Colon (tissue), 2 donors: ENCODE results near the gene PHOX2A.
"Not testable (repeated sequence)": the region's sequence is repeated elsewhere in the genome, so short reads cannot be mapped to it uniquely, and the experiment has no call there.

Source experiments
- FAIRE-seq: peaks from 2 replicates; lab custom pipeline; 2012; peaks lifted over from hg19 to GRCh38; lab: Jason Lieb, UNC
- donor health status: control.
- donor health status: control.

The PHOX2A gene

GRCh38 chr11:72221386-72222075 is 22.4 kb downstream of the PHOX2A start:
- FAIRE-seq: no peak

DNA sequence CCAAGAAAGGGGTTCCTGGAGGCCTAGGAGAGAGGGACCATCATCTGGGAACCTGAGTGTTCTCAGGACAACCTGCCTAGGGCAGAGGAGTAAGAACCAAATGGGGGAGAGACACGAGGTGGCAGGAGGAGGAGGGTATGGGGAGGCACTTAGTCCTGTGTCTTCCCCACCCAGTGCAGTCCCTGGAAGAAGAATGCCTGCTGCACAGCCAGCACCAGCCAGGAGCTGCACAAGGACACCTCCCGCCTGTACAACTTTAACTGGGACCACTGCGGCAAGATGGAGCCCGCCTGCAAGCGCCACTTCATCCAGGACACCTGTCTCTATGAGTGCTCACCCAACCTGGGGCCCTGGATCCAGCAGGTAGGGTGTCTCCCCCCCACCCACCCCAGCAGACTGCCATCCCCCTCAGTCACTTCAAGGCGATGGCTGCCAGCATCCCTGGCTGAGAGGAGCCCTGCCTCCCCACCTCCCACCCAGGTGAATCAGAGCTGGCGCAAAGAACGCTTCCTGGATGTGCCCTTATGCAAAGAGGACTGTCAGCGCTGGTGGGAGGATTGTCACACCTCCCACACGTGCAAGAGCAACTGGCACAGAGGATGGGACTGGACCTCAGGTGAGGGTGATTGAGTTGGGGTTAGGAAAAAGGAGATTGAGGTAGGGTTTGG is 23.1 kb downstream of the PHOX2A start:
- no peak for FAIRE-seq

DNA sequence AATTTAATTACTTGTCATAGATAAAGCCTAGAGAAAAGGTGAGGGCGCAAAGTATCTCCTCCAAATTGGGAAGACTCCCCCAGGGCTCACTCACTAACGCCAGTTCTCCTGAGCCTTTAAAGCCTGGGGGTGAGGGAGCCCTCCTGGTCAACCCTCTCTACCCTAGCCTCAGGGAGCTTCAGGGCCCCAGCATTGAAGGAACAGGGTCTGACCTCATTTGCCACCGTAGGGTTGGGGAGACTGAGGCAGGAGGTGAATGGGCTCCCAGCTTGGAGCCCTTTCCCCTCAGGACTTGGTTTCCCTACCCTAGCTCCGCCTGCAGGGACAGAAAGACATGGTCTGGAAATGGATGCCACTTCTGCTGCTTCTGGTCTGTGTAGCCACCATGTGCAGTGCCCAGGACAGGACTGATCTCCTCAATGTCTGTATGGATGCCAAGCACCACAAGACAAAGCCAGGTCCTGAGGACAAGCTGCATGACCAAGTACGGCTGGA is 25.7 kb downstream of the PHOX2A start:
- no peak for FAIRE-seq

- FAIRE-seq: no peak
Observed at GRCh38 chr11:72217841-72218240, 26.1 kb downstream of the PHOX2A start.

DNA sequence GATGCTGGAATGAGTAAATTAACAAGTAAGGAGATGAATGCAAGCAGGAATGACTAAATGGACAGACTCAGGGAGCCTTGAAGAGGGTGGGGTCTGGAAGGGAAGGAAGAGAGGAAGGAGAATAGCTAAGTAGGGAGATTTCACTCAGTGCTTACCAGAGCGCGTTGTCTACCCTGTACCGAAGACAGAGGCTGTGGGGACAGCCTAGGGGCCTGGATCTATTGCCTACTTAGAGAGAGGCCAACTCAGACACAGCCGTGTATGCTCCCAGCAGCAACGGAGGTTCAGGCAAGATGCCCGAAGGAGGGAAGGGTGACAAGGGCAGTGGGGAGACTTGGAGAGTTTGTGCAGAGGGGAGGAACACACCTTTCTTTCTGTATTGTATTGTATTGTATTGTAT is 27.3 kb downstream of the PHOX2A start, which contains the start of gene FOLR2:
Gene FOLR2 (plus strand): TSS at position 157 of the 400 bp plus-strand sequence. CDS start 1,791 bp downstream, outside the sequence.
- FAIRE-seq: no peak

DNA sequence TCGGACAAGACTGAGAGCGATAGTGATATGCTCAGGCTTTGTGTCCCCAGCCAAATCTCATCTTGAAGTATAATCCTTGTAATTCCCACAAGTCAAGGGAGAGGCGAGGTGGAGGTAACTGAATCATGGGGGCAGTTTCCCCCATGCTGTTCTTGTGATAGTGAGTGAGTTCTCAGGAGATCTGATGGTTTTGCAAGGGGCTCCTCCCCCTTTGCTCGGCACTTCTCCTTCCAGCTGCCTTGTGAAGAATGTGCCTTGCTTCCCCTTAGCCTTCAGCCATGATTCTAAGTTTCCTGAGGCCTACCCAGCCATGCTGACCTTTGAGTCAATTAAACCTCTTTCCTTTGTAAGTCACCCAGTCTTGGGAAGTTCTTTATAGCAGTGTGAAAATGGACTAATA is 34.9 kb downstream of the PHOX2A start:
- no peak for FAIRE-seq

- FAIRE-seq: no peak
Observed at GRCh38 chr11:72208281-72208680, 35.7 kb downstream of the PHOX2A start.

DNA sequence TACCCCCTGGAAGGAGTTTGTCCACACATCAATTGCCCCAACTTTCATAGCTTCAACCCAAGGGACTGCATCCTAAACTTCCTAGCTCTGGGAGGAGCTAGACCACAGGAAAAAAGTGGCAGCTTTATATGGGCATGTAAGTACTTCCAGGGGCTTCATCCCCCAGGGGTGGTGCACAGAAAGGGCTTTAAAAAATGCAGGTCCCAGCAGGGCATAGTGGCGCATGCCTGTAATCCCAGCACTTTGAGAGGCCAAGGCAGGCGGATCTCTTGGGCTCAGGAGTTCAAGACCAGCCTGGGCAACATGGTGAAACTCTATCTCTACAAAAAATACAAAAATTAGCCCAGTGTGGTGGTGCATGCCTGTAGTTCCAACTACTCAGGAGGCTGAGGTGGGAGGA is 37.2 kb downstream of the PHOX2A start:
- not testable (repeated sequence) for FAIRE-seq

DNA sequence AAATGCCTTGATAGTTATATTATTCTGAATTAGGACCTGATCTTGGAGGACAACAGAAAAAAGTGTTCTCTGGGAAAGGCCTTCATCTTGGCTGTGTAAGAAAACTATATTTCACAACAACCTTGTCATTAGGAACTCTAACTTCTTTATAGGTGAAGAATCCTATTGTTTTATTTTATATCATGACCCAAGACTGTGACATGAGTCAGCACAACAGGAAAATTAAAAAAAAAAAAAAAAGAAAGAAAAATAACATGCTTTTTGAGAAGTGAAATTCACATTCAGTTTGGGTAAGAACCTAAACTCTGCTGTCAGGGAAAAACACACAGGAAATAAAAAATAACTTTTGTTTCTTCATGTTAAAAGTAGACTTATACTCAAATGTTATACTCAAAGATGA is 39.1 kb downstream of the PHOX2A start:
- no peak for FAIRE-seq

DNA sequence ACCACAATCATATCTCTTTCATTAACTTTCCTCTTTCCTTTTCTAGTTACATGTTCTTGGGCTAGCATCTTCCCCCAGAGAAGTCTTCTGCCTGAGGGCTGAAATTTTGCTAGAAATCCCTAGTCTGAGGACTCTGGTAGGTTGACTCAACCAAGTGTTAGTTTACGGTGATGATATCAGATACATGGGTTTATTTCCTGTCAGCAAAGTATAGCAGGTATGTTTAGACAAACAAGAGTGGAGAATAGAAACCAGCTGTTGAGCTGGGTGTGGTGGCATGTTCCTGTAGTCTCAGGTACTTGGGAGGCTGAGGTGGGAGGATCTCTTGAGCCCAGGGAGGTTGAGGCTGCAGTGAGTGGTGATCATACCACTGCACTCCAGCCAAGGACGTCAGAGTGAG is 40.8 kb downstream of the PHOX2A start:
- no peak for FAIRE-seq

GRCh38 chr11:72202571-72202970 is 41.4 kb downstream of the PHOX2A start:
- no peak for FAIRE-seq

- peak; percentile 95 for FAIRE-seq
Observed at GRCh38 chr11:72201445-72201844, 42.5 kb downstream of the PHOX2A start.

DNA sequence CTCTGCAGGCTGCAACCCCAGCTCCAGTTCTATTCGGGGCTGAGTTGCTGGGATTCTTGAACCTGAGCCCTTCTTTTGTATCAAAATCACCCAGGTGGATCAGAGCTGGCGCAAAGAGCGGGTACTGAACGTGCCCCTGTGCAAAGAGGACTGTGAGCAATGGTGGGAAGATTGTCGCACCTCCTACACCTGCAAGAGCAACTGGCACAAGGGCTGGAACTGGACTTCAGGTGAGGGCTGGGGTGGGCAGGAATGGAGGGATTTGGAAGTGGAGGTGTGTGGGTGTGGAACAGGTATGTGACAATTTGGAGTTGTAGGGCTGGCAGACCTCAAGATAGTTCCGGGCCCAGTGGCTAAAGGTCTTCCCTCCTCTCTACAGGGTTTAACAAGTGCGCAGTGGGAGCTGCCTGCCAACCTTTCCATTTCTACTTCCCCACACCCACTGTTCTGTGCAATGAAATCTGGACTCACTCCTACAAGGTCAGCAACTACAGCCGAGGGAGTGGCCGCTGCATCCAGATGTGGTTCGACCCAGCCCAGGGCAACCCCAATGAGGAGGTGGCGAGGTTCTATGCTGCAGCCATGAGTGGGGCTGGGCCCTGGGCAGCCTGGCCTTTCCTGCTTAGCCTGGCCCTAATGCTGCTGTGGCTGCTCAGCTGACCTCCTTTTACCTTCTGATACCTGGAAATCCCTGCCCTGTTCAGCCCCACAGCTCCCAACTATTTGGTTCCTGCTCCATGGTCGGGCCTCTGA is 48.3 kb downstream of the PHOX2A start:
- no peak for FAIRE-seq

DNA sequence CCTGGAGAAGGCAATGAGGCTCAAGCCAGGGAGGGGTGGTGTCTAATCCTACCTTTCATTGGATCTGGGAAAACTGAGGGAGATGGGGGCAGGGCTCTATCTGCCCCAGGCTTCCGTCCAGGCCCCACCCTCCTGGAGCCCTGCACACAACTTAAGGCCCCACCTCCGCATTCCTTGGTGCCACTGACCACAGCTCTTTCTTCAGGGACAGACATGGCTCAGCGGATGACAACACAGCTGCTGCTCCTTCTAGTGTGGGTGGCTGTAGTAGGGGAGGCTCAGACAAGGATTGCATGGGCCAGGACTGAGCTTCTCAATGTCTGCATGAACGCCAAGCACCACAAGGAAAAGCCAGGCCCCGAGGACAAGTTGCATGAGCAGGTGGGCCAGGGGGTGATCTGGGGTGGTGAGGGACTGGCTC is 52.0 kb downstream of the PHOX2A start, which contains the start of gene FOLR1:
Gene FOLR1 (plus strand): TSS at position 180 of the 421 bp plus-strand sequence. CDS start 34 bp downstream, at position 214.
- no peak for FAIRE-seq

- no peak for FAIRE-seq
Observed at GRCh38 chr11:72190631-72191071, 53.3 kb downstream of the PHOX2A start.

GRCh38 chr11:72189455-72190250 is 54.3 kb downstream of the PHOX2A start:
- no peak for FAIRE-seq
